HEK293 (cell line): ENCODE data around the gene PBXIP1.

Source experiments
- EGR2 ChIP-seq: fragments of 450-650 bp; formaldehyde crosslinking; IDR thresholded peaks from 2 replicates; pipeline ENCODE4 v1.5.1; 2016; ENCODE audit warnings: low read depth, missing biosample characterization, missing genetic modification characterization
- GFI1B ChIP-seq: fragments of 450-650 bp; formaldehyde crosslinking; IDR thresholded peaks from 2 replicates; pipeline ENCODE4 v1.5.1; 2016; ENCODE audit warnings: missing biosample characterization, missing genetic modification characterization
- GLI2 ChIP-seq: fragments of 450-650 bp; formaldehyde crosslinking; IDR thresholded peaks from 2 replicates; pipeline ENCODE4; 2017; ENCODE audit warnings: missing biosample characterization, missing genetic modification characterization, low read depth, borderline replicate concordance
- IKZF3 ChIP-seq: fragments of 450-650 bp; IDR thresholded peaks from 2 replicates; pipeline ENCODE4 v1.5.0; 2018; ENCODE audit warnings: missing biosample characterization, mild to moderate bottlenecking, missing genetic modification characterization, moderate library complexity
- INSM2 ChIP-seq: fragments of 450-650 bp; formaldehyde crosslinking; IDR thresholded peaks from 2 replicates; pipeline ENCODE4 v1.5.1; 2016; ENCODE audit warnings: missing biosample characterization, missing genetic modification characterization
- MZF1 ChIP-seq: fragments of 450-650 bp; formaldehyde crosslinking; IDR thresholded peaks from 2 replicates; pipeline ENCODE4 v1.5.1; 2017; ENCODE audit warnings: missing biosample characterization, missing genetic modification characterization, borderline replicate concordance
- OSR2 ChIP-seq: fragments of 450-650 bp; formaldehyde crosslinking; IDR thresholded peaks from 2 replicates; pipeline ENCODE4 v1.5.1; 2016; ENCODE audit warnings: missing biosample characterization, missing genetic modification characterization
- PRDM4 ChIP-seq: fragments of 450-650 bp; formaldehyde crosslinking; IDR thresholded peaks from 2 replicates; pipeline ENCODE4 v1.5.1; 2017; ENCODE audit warnings: missing biosample characterization, missing genetic modification characterization
- SCRT1 ChIP-seq: fragments of 450-650 bp; formaldehyde crosslinking; IDR thresholded peaks from 2 replicates; pipeline ENCODE4 v1.5.1; 2016; ENCODE audit warnings: missing biosample characterization, missing genetic modification characterization, borderline replicate concordance
- SCRT2 ChIP-seq: fragments of 450-650 bp; formaldehyde crosslinking; IDR thresholded peaks from 2 replicates; pipeline ENCODE4 v1.5.1; 2016; ENCODE audit warnings: missing biosample characterization, missing genetic modification characterization
- ZBTB48 ChIP-seq: fragments of 450-650 bp; formaldehyde crosslinking; IDR thresholded peaks from 2 replicates; pipeline ENCODE4 v1.5.1; 2016; ENCODE audit warnings: missing biosample characterization, missing genetic modification characterization
- ZEB2 ChIP-seq: fragments of 450-650 bp; formaldehyde crosslinking; IDR thresholded peaks from 2 replicates; pipeline ENCODE4 v1.5.1; 2016; ENCODE audit warnings: missing biosample characterization, missing genetic modification characterization
- ZFP41 ChIP-seq: fragments of 450-650 bp; formaldehyde crosslinking; IDR thresholded peaks from 2 replicates; pipeline ENCODE4 v1.5.1; 2016; ENCODE audit warnings: missing biosample characterization, missing genetic modification characterization, borderline replicate concordance
- ZNF112 ChIP-seq: fragments of 450-650 bp; formaldehyde crosslinking; IDR thresholded peaks from 2 replicates; pipeline ENCODE4 v1.5.0; 2017; ENCODE audit warnings: missing biosample characterization, missing genetic modification characterization
- ZNF211 ChIP-seq: fragments of 450-650 bp; formaldehyde crosslinking; IDR thresholded peaks from 2 replicates; pipeline ENCODE4 v1.5.1; 2016; ENCODE audit warnings: low read depth, missing biosample characterization, missing genetic modification characterization
- ZNF239 ChIP-seq: fragments of 450-650 bp; formaldehyde crosslinking; IDR thresholded peaks from 2 replicates; pipeline ENCODE4 v1.5.1; 2016; ENCODE audit warnings: missing biosample characterization, missing genetic modification characterization
- ZNF26 ChIP-seq: fragments of 450-650 bp; formaldehyde crosslinking; IDR thresholded peaks from 2 replicates; pipeline ENCODE4 v1.5.1; 2016; ENCODE audit warnings: missing biosample characterization, missing genetic modification characterization
- ZNF335 ChIP-seq: fragments of 450-650 bp; formaldehyde crosslinking; conservative IDR thresholded peaks from 2 replicates; pipeline ENCODE4 v1.5.1; 2016; ENCODE audit warnings: missing biosample characterization, missing genetic modification characterization
- ZNF391 ChIP-seq: fragments of 450-650 bp; formaldehyde crosslinking; IDR thresholded peaks from 2 replicates; pipeline ENCODE4 v1.5.1; 2016; ENCODE audit warnings: low read depth, missing biosample characterization, missing genetic modification characterization, borderline replicate concordance
- ZNF394 ChIP-seq: fragments of 450-650 bp; formaldehyde crosslinking; IDR thresholded peaks from 2 replicates; pipeline ENCODE4 v1.5.1; 2016; ENCODE audit warnings: missing biosample characterization, missing genetic modification characterization, mild to moderate bottlenecking, moderate library complexity, borderline replicate concordance
- ZNF416 ChIP-seq: fragments of 450-650 bp; formaldehyde crosslinking; IDR thresholded peaks from 2 replicates; pipeline ENCODE4 v1.5.1; 2016; ENCODE audit warnings: missing biosample characterization, missing genetic modification characterization
- ZNF513 ChIP-seq: fragments of 450-650 bp; IDR thresholded peaks from 2 replicates; pipeline ENCODE4 v1.5.1; 2018; ENCODE audit warnings: missing biosample characterization, missing genetic modification characterization
- ZNF692 ChIP-seq: fragments of 450-650 bp; formaldehyde crosslinking; IDR thresholded peaks from 2 replicates; pipeline ENCODE4 v1.5.1; 2016; ENCODE audit warnings: missing biosample characterization, missing genetic modification characterization
- ZNF776 ChIP-seq: fragments of 450-650 bp; formaldehyde crosslinking; IDR thresholded peaks from 2 replicates; pipeline ENCODE4 v1.5.0; 2017; ENCODE audit warnings: missing biosample characterization, missing genetic modification characterization, borderline replicate concordance
- ZSCAN18 ChIP-seq: fragments of 450-650 bp; formaldehyde crosslinking; IDR thresholded peaks from 2 replicates; pipeline ENCODE4 v1.5.1; 2016; ENCODE audit warnings: missing biosample characterization, missing genetic modification characterization
- ZSCAN30 ChIP-seq: fragments of 450-650 bp; IDR thresholded peaks from 2 replicates; pipeline ENCODE4 v1.5.1; 2018; ENCODE audit warnings: missing biosample characterization, mild to moderate bottlenecking, missing genetic modification characterization, moderate library complexity
- ZXDB ChIP-seq: fragments of 450-650 bp; formaldehyde crosslinking; IDR thresholded peaks from 2 replicates; pipeline ENCODE4 v1.5.1; 2016; ENCODE audit warnings: missing biosample characterization, missing genetic modification characterization

The PBXIP1 gene

GRCh38 chr1:154972517-154973343 lies 16.8 kb upstream of the PBXIP1 start (continued):
- TF ChIP-seq PRDM4 (peak; percentile 11; the same call in 1 of the 2 replicates), ZNF335 (tag by site-specific recombination) (peak; percentile 59), ZSCAN30 (tag by site-specific recombination) (no peak), ZNF692 (tag by site-specific recombination) (peak; percentile 79), ZBTB48 (tag by site-specific recombination) (peak; percentile 20; the same call in 1 of the 2 replicates), ZEB2 (peak; percentile 39; the same call in 1 of the 2 replicates), ZNF394 (no peak; the same call in 1 of the 2 replicates), ZNF391 (peak; percentile 53; the same call in 1 of the 2 replicates), SCRT1 (tag by site-specific recombination) (no peak), OSR2 (tag by site-specific recombination) (peak; percentile 69), GFI1B (no peak), ZXDB (tag by site-specific recombination) (peak; percentile 73), EGR2 (peak; percentile 36; the same call in 1 of the 2 replicates), ZFP41 (tag by site-specific recombination) (no peak), IKZF3 (tag by site-specific recombination) (peak; percentile 63), ZNF239 (no peak), INSM2 (tag by site-specific recombination) (peak; percentile 86), ZNF211 (no peak), ZSCAN18 (tag by site-specific recombination) (no peak), ZNF776 (tag by site-specific recombination) (no peak), MZF1 (no peak), ZNF416 (tag by site-specific recombination) (no peak), ZNF26 (tag by site-specific recombination) (no peak), ZNF112 (no peak), SCRT2 (tag by site-specific recombination) (no peak), ZNF513 (tag by site-specific recombination) (no peak), GLI2 (tag by site-specific recombination) (no peak)
